ENCODE measurements around the gene NAGK.

DNA sequence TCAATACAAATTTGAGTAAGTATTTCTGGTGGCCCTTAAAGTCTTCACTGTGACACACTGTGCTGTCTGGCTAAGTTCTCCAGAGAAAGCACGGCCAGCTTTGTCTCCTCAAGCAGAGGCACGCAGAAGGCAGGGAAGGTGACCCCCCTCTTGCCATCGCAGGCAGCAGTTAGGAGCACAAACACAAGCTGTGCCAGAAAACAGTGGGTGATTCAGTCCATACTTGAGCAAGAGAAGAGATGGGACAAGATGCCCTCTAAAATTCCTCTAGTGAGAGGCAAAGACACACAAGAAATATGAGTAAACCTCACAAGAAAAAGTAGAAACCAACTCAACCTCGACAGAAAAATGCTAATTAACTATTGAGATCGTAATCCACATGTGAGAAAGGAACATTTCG is 51.7 kb downstream of the NAGK start:
- TF ChIP-seq CHD2 (IDR thresholded peaks at IDR 0.05; ENCODE audit: low read depth, low read length) = no peak
- no peak for TF ChIP-seq RBM22 (IDR thresholded peaks at IDR 0.05; ENCODE audit: low read depth, low read length, poor library complexity, severe bottlenecking)
- TF ChIP-seq, protein P1, sequence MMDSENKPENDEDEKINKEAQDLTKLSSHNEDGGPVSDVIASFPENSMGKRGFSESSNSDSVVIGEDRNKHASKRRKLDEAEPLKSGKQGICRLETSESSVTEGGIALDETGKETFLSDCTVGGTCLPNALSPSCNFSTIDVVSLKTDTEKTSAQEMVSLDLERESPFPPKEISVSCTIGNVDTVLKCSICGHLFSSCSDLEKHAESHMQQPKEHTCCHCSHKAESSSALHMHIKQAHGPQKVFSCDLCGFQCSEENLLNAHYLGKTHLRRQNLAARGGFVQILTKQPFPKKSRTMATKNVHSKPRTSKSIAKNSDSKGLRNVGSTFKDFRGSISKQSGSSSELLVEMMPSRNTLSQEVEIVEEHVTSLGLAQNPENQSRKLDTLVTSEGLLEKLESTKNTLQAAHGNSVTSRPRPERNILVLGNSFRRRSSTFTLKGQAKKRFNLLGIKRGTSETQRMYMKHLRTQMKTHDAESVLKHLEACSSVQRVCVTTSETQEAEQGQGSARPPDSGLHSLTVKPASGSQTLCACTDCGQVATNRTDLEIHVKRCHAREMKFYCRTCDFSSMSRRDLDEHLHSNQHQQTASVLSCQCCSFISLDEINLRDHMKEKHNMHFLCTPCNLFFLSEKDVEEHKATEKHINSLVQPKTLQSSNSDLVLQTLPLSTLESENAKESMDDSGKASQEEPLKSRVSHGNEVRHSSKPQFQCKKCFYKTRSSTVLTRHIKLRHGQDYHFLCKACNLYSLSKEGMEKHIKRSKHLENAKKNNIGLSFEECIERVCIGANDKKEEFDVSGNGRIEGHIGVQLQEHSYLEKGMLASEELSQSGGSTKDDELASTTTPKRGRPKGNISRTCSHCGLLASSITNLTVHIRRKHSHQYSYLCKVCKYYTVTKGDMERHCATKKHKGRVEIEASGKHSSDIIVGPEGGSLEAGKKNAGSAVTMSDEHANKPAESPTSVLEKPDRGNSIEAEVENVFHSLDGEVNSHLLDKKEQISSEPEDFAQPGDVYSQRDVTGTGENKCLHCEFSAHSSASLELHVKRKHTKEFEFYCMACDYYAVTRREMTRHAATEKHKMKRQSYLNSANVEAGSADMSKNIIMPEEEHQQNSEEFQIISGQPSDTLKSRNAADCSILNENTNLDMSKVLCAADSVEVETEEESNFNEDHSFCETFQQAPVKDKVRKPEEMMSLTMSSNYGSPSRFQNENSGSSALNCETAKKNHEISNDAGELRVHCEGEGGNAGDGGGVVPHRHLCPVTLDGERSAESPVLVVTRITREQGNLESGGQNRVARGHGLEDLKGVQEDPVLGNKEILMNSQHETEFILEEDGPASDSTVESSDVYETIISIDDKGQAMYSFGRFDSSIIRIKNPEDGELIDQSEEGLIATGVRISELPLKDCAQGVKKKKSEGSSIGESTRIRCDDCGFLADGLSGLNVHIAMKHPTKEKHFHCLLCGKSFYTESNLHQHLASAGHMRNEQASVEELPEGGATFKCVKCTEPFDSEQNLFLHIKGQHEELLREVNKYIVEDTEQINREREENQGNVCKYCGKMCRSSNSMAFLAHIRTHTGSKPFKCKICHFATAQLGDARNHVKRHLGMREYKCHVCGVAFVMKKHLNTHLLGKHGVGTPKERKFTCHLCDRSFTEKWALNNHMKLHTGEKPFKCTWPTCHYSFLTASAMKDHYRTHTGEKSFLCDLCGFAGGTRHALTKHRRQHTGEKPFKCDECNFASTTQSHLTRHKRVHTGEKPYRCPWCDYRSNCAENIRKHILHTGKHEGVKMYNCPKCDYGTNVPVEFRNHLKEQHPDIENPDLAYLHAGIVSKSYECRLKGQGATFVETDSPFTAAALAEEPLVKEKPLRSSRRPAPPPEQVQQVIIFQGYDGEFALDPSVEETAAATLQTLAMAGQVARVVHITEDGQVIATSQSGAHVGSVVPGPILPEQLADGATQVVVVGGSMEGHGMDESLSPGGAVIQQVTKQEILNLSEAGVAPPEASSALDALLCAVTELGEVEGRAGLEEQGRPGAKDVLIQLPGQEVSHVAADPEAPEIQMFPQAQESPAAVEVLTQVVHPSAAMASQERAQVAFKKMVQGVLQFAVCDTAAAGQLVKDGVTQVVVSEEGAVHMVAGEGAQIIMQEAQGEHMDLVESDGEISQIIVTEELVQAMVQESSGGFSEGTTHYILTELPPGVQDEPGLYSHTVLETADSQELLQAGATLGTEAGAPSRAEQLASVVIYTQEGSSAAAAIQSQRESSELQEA (IDR thresholded peaks at IDR 0.05; ENCODE audit: low read depth) = no peak
- TF ChIP-seq, protein P2, sequence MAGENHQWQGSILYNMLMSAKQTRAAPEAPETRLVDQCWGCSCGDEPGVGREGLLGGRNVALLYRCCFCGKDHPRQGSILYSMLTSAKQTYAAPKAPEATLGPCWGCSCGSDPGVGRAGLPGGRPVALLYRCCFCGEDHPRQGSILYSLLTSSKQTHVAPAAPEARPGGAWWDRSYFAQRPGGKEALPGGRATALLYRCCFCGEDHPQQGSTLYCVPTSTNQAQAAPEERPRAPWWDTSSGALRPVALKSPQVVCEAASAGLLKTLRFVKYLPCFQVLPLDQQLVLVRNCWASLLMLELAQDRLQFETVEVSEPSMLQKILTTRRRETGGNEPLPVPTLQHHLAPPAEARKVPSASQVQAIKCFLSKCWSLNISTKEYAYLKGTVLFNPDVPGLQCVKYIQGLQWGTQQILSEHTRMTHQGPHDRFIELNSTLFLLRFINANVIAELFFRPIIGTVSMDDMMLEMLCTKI (IDR thresholded peaks at IDR 0.05; ENCODE audit: partially characterized antibody) = no peak
- no peak for TF ChIP-seq MEF2A (IDR thresholded peaks at IDR 0.05; ENCODE audit: control insufficient read depth, low read depth, low read length)
- TF ChIP-seq PHF21A (IDR thresholded peaks at IDR 0.05; ENCODE audit: borderline replicate concordance, low read depth) = no peak
- no peak for TF ChIP-seq NR2C1 (IDR thresholded peaks at IDR 0.05)
- TF ChIP-seq NR2C1 (tag; IDR thresholded peaks at IDR 0.05) = no peak
- no peak for TF ChIP-seq BRD9 (IDR thresholded peaks at IDR 0.05; ENCODE audit: low read depth, partially characterized antibody)
- no peak for TF ChIP-seq JUND (IDR thresholded peaks at IDR 0.05; ENCODE audit: borderline replicate concordance, low read depth, low read length)
- no peak for TF ChIP-seq JUND (tag; IDR thresholded peaks at IDR 0.05; ENCODE audit: borderline replicate concordance, low read depth, low read length)
- no peak for TF ChIP-seq TCF3 (CRISPR knock-in tag; IDR thresholded peaks at IDR 0.05)
- no peak for TF ChIP-seq ZSCAN29 (IDR thresholded peaks at IDR 0.05)
- no peak for TF ChIP-seq ZNF324 (CRISPR knock-in tag; IDR thresholded peaks at IDR 0.05)
- TF ChIP-seq, protein P3, sequence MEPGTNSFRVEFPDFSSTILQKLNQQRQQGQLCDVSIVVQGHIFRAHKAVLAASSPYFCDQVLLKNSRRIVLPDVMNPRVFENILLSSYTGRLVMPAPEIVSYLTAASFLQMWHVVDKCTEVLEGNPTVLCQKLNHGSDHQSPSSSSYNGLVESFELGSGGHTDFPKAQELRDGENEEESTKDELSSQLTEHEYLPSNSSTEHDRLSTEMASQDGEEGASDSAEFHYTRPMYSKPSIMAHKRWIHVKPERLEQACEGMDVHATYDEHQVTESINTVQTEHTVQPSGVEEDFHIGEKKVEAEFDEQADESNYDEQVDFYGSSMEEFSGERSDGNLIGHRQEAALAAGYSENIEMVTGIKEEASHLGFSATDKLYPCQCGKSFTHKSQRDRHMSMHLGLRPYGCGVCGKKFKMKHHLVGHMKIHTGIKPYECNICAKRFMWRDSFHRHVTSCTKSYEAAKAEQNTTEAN (CRISPR knock-in tag; IDR thresholded peaks at IDR 0.05) = no peak

Measured in K562 (cell line).